ENCODE data around the gene CCNI.

Gene CCNI

GRCh38 chr4:77001907-77002306, 73.9 kb downstream of the CCNI start:
- TF ChIP-seq, protein P1, sequence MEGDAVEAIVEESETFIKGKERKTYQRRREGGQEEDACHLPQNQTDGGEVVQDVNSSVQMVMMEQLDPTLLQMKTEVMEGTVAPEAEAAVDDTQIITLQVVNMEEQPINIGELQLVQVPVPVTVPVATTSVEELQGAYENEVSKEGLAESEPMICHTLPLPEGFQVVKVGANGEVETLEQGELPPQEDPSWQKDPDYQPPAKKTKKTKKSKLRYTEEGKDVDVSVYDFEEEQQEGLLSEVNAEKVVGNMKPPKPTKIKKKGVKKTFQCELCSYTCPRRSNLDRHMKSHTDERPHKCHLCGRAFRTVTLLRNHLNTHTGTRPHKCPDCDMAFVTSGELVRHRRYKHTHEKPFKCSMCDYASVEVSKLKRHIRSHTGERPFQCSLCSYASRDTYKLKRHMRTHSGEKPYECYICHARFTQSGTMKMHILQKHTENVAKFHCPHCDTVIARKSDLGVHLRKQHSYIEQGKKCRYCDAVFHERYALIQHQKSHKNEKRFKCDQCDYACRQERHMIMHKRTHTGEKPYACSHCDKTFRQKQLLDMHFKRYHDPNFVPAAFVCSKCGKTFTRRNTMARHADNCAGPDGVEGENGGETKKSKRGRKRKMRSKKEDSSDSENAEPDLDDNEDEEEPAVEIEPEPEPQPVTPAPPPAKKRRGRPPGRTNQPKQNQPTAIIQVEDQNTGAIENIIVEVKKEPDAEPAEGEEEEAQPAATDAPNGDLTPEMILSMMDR (conservative IDR thresholded peaks at IDR 0.05; ENCODE audit: low read depth, low read length) = no peak
- Histone ChIP-seq H4K20me1 (ENCODE audit: insufficient read depth) (no peaks in the 10 kb centered on the region), H3K36me3 (ENCODE audit: insufficient read depth) (no peaks in the 10 kb centered on the region; the same call in 1 of the 2 replicates), H3K4me3 (IDR thresholded peaks at IDR 0.05; ENCODE audit: insufficient read depth, low read depth, low read length) (no peak overlapping the region), H3K27ac (no peak overlapping the region), H3K27me3 (ENCODE audit: insufficient read depth, low read depth) (no peaks in the 10 kb centered on the region), H3K4me2 (no peak overlapping the region), H3K79me2 (ENCODE audit: insufficient read depth, low read depth) (no peaks in the 10 kb centered on the region), H3K9ac (no peak overlapping the region), H2AFZ (ENCODE audit: low read depth) (no peak overlapping the region), H3K4me1 (ENCODE audit: low read depth, poor library complexity, severe bottlenecking) (peaks cover 25% of the 10 kb centered on the region)

DNA sequence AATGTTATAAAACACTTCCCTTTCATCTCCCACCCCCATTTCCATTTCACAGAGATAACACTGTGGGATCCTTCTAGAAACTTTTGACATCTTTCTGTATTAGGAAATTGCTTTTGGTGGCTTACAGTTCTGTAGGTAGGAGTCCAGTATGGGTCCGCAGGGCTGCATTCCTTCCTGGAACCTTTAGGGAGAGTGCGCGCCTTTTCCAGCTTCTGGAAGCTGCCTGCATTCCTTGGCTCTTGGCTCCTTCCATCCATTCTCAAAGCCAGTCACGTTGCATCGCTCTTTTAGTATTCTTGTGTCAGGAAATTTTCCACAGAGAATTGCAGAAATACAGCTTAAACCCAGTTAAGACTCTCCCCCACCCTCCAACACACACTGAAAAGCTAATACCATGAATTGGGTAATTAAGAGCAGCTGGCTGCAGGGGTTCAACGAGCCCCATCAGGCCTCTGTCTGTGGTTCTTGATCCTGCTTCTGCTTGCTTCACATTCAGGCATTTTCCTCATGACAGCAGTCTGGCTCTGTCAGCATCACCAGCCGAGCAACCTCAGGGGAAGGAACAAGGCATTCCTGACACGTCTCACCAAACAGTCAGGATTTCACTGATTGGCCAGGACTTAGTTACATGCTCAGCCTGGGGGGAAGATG, 77.4 kb downstream of the CCNI start:
- H3K27ac ChIP-seq = no peak overlapping the region
- peaks cover 4% of the 10 kb centered on the region; the same call in 1 of the 2 replicates for H3K36me3 ChIP-seq (ENCODE audit: insufficient read depth)
- H3K27me3 ChIP-seq (ENCODE audit: insufficient read depth, low read depth) = no peaks in the 10 kb centered on the region
- peaks cover 39% of the 10 kb centered on the region for H3K4me1 ChIP-seq (ENCODE audit: low read depth, poor library complexity, severe bottlenecking)
- no peak overlapping the region for H3K4me2 ChIP-seq
- H3K4me3 ChIP-seq (IDR thresholded peaks at IDR 0.05; ENCODE audit: insufficient read depth, low read depth, low read length) = no peak overlapping the region
- no peak overlapping the region for H3K9ac ChIP-seq
- peaks cover 11% of the 10 kb centered on the region; the same call in 1 of the 2 replicates for H3K79me2 ChIP-seq (ENCODE audit: insufficient read depth, low read depth)
- H4K20me1 ChIP-seq (ENCODE audit: insufficient read depth) = no peaks in the 10 kb centered on the region
- TF ChIP-seq, protein P1 (conservative IDR thresholded peaks at IDR 0.05; ENCODE audit: low read depth, low read length) = no peak
- H2AFZ ChIP-seq (ENCODE audit: low read depth) = no peak overlapping the region

- H3K27ac ChIP-seq = no peak overlapping the region
- H4K20me1 ChIP-seq (ENCODE audit: insufficient read depth) = no peaks in the 10 kb centered on the region
- no peak overlapping the region for H3K4me3 ChIP-seq (IDR thresholded peaks at IDR 0.05; ENCODE audit: insufficient read depth, low read depth, low read length)
- no peaks in the 10 kb centered on the region for H3K27me3 ChIP-seq (ENCODE audit: insufficient read depth, low read depth)
- peaks cover 4% of the 10 kb centered on the region; the same call in 1 of the 2 replicates for H3K36me3 ChIP-seq (ENCODE audit: insufficient read depth)
- H2AFZ ChIP-seq (ENCODE audit: low read depth) = no peak overlapping the region
- H3K4me2 ChIP-seq = no peak overlapping the region
- H3K79me2 ChIP-seq (ENCODE audit: insufficient read depth, low read depth) = peaks cover 20% of the 10 kb centered on the region
- H3K9ac ChIP-seq = no peak overlapping the region
- peaks cover 48% of the 10 kb centered on the region for H3K4me1 ChIP-seq (ENCODE audit: low read depth, poor library complexity, severe bottlenecking)
- TF ChIP-seq, protein P1 (conservative IDR thresholded peaks at IDR 0.05; ENCODE audit: low read depth, low read length) = no peak
Measured at GRCh38 chr4:76997532-76997931, 78.3 kb downstream of the CCNI start.
